ENCODE results near the gene AFAP1L2.

Gene AFAP1L2

GRCh38 chr10:114310346-114310745, 94.0 kb downstream of the AFAP1L2 start:
- DNase-seq (ENCODE audit: low read depth in 2 of 2), result no peak

- DNase-seq (ENCODE audit: low read depth in 2 of 2), result no peak
Measured at GRCh38 chr10:114309364-114309651, 95.0 kb downstream of the AFAP1L2 start.

- DNase-seq (ENCODE audit: low read depth in 2 of 2), result no peak
Measured at GRCh38 chr10:114308531-114309363, 95.6 kb downstream of the AFAP1L2 start.

DNA sequence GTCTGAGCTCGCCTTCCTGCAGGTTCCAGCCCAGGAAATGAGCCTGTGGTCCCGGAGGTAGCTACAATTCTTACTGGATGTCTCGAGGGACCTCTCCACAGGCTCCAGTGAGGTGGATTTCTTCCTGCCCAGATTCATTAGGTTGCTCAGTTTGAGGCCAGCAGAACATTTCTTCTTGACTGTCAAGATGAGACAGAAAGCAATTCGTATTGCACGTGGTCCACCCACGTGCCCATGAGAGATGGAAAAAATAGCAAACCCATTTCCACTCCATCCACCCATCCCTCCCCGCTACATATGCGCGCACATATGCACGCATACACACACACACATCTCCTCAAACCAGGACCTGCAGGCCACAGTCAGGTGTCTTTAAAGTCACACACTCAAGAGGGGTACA, 96.6 kb downstream of the AFAP1L2 start:
- DNase-seq (ENCODE audit: low read depth in 2 of 2), result no peak

DNA sequence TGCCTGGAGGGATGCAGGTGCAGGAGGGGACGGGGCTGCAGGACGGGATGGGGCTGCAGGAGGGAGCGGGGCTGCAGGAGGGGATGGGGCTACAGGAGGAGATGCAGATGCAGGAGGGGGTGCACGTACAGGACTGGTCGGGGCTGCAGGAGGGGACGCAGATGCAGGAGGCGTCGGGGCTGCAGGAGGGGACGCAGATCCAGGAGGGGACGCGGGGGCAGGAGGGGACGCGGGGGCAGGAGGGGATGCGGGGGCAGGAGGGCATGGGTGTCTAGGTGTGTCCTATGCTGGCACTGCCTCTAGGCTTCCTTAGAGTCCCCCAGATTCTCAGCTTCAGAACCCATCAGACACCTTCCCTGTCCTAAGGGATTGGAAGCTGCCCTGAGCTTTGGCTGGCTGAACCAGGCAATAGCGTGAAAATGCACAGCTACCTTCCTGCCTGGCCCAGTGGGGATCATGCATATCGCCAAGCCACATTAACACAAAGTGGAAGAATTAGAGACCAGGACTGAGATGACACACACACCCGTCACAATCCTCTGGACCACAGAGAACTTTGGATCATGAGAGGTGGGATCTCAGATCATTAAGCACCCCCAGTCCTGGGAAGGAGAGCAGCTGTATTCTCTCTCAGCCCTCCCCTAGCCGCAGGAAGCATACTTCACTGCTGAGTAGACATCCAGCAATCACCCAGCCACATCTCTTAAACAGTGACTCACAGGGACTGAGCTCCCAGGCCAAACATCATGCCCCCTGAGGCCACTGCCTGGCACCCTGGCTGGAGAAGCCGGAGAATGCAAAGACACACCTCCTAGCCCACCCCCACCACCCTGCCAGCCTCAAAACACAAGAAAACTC, 98.0 kb downstream of the AFAP1L2 start:
- no peak for DNase-seq (ENCODE audit: low read depth in 2 of 2)

- DNase-seq (ENCODE audit: low read depth in 2 of 2), result no peak
Measured at GRCh38 chr10:114305521-114305925, 98.8 kb downstream of the AFAP1L2 start.

DNA sequence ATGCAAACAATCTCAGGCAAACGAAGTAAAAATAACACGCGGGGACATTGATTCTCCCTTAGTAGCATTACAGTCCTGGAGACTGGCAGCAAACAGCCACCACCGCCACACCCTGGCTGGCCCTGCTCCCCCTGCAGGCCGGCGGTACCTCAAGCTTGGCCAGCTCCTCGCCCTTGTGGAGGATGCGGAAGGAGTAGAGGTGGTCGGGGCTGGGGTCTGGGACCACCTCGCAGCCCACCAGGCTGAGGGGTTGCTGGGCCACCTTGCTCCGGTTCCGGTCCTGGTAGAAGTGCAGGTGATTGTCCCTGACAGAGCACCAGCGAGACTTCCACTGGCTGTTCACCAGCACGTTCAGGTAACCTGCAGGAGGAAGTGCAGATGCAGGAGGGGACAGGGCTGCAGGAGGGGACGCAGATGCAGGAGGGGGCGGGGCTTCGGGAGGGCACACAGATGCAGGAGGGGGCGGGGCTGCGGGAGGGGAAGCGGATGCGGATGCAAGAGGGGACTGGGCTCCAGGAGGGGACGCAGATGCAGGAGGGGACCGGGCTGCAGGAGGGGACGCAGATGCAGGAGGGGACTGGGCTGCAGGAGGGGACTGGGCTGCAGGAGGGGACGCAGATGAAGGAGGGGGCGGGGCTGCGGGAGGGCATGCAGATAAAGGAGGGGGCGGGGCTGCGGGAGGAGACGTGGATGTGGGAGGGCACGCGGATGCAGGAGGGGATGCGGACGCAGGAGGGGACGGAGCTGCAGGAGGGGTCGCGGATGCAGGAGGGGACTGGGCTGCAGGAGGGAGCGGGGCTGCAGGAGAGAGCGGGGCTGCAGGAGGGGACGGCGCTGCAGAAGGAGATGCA, 99.5 kb downstream of the AFAP1L2 start:
- peak; percentile 36 to 45 for DNase-seq (ENCODE audit: low read depth in 2 of 2)

GRCh38 chr10:114304017-114304570, 100.2 kb downstream of the AFAP1L2 start:
- DNase-seq (ENCODE audit: low read depth in 2 of 2), result peak; percentile 65 to 73

GRCh38 chr10:114303556-114303955, 100.7 kb downstream of the AFAP1L2 start:
- DNase-seq (ENCODE audit: low read depth in 2 of 2), result no peak

DNA sequence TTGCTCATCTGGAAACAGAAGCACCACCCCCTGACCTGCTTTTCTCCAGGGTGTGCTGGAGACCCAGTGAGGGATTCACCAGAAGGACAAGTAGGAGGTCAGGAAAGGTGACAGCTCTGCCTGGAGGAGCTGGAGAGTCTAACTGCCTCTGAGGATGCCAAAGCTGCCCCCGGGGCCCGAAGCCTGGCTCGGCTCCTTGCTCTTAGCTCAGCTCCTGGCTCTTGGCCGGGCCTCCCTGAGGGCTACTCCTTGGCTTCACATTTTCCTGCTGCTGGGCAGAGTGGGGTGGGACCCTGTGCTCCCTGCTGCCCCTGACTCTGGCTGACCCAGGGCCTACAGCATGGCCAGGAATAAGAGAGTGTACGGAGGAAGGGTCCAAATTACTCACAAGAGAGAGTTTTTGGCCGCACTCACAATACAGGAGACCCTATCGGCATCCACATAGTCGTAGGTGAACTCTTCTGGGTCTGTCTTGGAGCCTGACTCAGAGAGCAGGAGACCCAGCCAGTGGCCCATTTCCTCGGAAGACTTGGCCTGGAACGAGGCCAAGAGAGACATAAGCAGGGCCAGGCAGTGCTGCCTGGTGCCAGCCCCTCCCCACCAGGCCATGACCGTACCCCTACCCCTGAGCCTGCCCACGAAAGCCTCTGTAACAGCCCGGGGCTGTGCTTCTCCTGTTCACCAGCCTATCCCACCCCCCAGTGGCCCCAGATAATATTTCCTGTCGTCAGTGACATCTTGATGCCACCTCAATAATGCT, 102.2 kb downstream of the AFAP1L2 start:
- DNase-seq (ENCODE audit: low read depth in 2 of 2), result no peak

DNA sequence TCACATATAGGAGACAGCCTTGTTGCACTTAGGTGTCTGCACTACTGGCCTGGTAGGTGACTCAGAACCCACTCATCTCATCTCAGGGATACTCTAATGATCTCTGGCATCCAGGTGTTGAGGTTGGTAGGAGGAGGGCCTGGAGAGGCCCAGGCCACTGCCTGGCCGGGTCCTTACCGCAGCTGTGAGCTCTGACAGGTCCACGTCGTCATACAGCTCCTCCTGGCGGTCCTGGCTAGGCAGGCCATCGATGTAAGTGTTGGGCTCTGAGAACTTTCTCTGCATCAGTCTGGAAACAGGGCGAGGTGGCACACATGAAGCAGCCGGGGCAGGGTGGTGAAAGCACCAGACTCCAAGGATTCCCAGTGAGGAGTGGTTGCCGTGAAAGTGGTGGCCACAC, 103.1 kb downstream of the AFAP1L2 start:
- no peak for DNase-seq (ENCODE audit: low read depth in 2 of 2)

GRCh38 chr10:114300036-114300645, 104.2 kb downstream of the AFAP1L2 start:
- no peak for DNase-seq (ENCODE audit: low read depth in 2 of 2)

GRCh38 chr10:114297136-114297705, 107.1 kb downstream of the AFAP1L2 start:
- no peak for DNase-seq (ENCODE audit: low read depth in 2 of 2)

GRCh38 chr10:114295393-114295792, 108.9 kb downstream of the AFAP1L2 start:
- DNase-seq (ENCODE audit: low read depth in 2 of 2), result no peak

- DNase-seq (ENCODE audit: low read depth in 2 of 2), result no peak
Measured at GRCh38 chr10:114294549-114294948, 109.8 kb downstream of the AFAP1L2 start.

DNA sequence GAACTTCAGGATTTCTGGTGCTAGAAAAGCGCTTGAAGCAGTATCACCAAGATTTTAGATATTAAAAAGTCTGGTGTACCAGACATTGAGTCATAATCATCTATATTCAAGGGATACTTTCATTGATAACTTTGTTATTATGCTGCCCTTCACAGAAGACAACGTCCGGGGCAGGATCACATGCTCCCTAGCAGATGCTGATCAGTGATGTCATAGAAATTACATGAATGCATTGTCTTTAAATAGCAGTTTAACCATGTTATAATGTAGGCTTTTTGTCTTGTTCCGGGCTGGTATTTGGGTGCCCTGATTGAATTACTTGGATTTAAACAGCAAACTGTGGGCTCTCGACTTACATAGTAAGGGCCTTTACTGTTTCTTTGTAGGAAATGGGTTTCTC, 111.2 kb downstream of the AFAP1L2 start:
- no peak for DNase-seq (ENCODE audit: low read depth in 2 of 2)

DNA sequence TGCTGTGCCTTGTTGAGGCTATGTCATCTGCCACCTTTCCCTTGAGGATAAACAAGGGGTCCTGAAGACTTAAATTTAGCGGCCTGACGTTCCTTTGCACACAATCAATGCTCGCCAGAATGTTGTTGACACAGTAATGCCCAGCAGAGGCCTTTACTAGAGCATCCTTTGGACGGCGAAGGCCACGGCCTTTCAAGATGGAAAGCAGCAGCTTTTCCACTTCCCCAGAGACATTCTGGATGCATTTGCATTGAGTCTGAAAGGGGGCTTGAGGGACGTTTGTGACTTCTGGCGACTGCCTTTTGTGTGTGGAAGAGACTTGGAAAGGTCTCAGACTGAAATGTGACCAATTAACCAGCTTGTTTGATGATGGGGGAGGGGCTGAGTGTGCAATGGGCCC, 112.8 kb downstream of the AFAP1L2 start:
- no peak for DNase-seq (ENCODE audit: low read depth in 2 of 2)

GRCh38 chr10:114291076-114291475, 113.2 kb downstream of the AFAP1L2 start:
- DNase-seq (ENCODE audit: low read depth in 2 of 2), result no peak

- no peak for DNase-seq (ENCODE audit: low read depth in 2 of 2)
Measured at GRCh38 chr10:114290038-114290437, 114.3 kb downstream of the AFAP1L2 start.

DNA sequence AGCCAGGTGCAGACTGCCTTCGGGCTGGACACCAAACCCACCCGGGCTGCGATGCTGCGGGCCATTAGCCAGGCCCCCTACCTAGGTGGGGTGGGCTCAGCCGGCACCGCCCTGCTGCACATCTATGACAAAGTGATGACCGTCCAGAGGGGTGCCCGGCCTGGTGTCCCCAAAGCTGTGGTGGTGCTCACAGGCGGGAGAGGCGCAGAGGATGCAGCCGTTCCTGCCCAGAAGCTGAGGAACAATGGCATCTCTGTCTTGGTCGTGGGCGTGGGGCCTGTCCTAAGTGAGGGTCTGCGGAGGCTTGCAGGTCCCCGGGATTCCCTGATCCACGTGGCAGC, 115.2 kb downstream of the AFAP1L2 start:
- DNase-seq (ENCODE audit: low read depth in 2 of 2), result no peak

Measured in activated CD4-positive, alpha-beta T cell treated with anti-CD3 and anti-CD28 coated beads for 24 hours (primary cell).